Measurements from ENCODE around the gene MED29. TPM values are rescaled to one million over a fixed set of nuclear protein-coding genes. Genes with fewer than 3 reads are reported as not detected.
"Not testable (repeated sequence)": the region's sequence is repeated elsewhere in the genome, so short reads cannot be mapped to it uniquely, and the experiment has no call there.

Gene MED29
- total and polyA plus RNA-seq, 2 of the 13 experiments (the other 11 are each of a cell fraction or from before 2014, with no cell fraction given) = 14.0 to 19.7 TPM

- TF ChIP-seq ZNF180 (CRISPR knock-in tag; IDR thresholded peaks at IDR 0.05; ENCODE audit: borderline replicate concordance, low read depth) (no peak), ONECUT2 (CRISPR knock-in tag; IDR thresholded peaks at IDR 0.05) (peak; percentile 70), ELF1 (CRISPR knock-in tag; IDR thresholded peaks at IDR 0.05) (no peak), NFE2L2 (IDR thresholded peaks at IDR 0.05; ENCODE audit: low read length) (peak; percentile 37; the same call in 1 of the 2 replicates), ZBTB34 (CRISPR knock-in tag; IDR thresholded peaks at IDR 0.05) (no peak), ZNF775 (CRISPR knock-in tag; IDR thresholded peaks at IDR 0.05; ENCODE audit: borderline replicate concordance) (no peak), TRIM24 (CRISPR knock-in tag; IDR thresholded peaks at IDR 0.05) (no peak), MAFG (CRISPR knock-in tag; IDR thresholded peaks at IDR 0.05) (no peak), ZBTB38 (CRISPR knock-in tag; IDR thresholded peaks at IDR 0.05) (0 out of 2 replicates have a peak, but pooled peaks have one; percentile 42)
- TF ChIP-seq, protein P1, sequence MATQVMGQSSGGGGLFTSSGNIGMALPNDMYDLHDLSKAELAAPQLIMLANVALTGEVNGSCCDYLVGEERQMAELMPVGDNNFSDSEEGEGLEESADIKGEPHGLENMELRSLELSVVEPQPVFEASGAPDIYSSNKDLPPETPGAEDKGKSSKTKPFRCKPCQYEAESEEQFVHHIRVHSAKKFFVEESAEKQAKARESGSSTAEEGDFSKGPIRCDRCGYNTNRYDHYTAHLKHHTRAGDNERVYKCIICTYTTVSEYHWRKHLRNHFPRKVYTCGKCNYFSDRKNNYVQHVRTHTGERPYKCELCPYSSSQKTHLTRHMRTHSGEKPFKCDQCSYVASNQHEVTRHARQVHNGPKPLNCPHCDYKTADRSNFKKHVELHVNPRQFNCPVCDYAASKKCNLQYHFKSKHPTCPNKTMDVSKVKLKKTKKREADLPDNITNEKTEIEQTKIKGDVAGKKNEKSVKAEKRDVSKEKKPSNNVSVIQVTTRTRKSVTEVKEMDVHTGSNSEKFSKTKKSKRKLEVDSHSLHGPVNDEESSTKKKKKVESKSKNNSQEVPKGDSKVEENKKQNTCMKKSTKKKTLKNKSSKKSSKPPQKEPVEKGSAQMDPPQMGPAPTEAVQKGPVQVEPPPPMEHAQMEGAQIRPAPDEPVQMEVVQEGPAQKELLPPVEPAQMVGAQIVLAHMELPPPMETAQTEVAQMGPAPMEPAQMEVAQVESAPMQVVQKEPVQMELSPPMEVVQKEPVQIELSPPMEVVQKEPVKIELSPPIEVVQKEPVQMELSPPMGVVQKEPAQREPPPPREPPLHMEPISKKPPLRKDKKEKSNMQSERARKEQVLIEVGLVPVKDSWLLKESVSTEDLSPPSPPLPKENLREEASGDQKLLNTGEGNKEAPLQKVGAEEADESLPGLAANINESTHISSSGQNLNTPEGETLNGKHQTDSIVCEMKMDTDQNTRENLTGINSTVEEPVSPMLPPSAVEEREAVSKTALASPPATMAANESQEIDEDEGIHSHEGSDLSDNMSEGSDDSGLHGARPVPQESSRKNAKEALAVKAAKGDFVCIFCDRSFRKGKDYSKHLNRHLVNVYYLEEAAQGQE (IDR thresholded peaks at IDR 0.05; ENCODE audit: borderline replicate concordance in 1 of 2, low read depth in 1 of 2, low read length in 2 of 2) = no peak
These were observed 13.5 kb upstream of the MED29 start (continued) for GRCh38 chr19:39377373-39378362.

- H3K4me2 ChIP-seq (ENCODE audit: low read depth, low read length); H3K4me3 ChIP-seq (replicated peaks in 1 of 3; ENCODE audit: insufficient read depth in 1 of 3, low read depth in 2 of 3, low read length in 3 of 3); DNase-seq (ENCODE audit: low spot score); H3K79me2 ChIP-seq (ENCODE audit: insufficient read depth, low read length); ATAC-seq; CTCF ChIA-PET (ENCODE audit: low intra/inter-chr PET ratio, low total read pairs); FAIRE-seq; BruUV-seq (replicated peaks); H3K9me3 ChIP-seq (ENCODE audit: low read length); H4K20me1 ChIP-seq (ENCODE audit: insufficient read depth, low read length); H2AFZ ChIP-seq (ENCODE audit: low read length); H3K27me3 ChIP-seq (ENCODE audit: control insufficient read depth in 1 of 2, insufficient read depth in 2 of 2, low read length in 2 of 2); POLR2A ChIA-PET; in situ Hi-C loops (cut with HindIII; ENCODE audit: extremely low pct_ligation_motif_present, low pct_unique_long_range_greater_than_20kb); H3K27ac ChIP-seq (ENCODE audit: extremely low read length, insufficient read depth, low read length); H3K9ac ChIP-seq (ENCODE audit: insufficient read depth, low read depth, low read length); intact Hi-C loops (cut with micrococcal nuclease; ENCODE audit: unreplicated experiment): not testable (repeated sequence)
- Histone ChIP-seq H3K36me3 (replicated peaks in 1 of 2; ENCODE audit: control insufficient read depth in 1 of 2, insufficient read depth in 2 of 2, low read length in 2 of 2) (peaks cover 50 to 89% of the 10 kb centered on the region in 2 experiments), H3K4me1 (ENCODE audit: insufficient read depth, low read length) (peaks cover 19% of the 10 kb centered on the region)
- WGBS (ENCODE audit: low lambda C conversion rate) = 95% methylated on average over 4 of the region's 4 CpGs
These were observed 11.8 kb upstream of the MED29 start for GRCh38 chr19:39379366-39379765.

Data from HepG2 (cell line).